UCSD-AML1 (cell line): ENCODE measurements around the gene SBF1.
A peak's percentile ranks its signal among the peaks of the same experiment; 100 is the strongest.

Experiments
- DNase-seq: peaks from one replicate; lab custom pipeline; 2025; ENCODE audit not compliant: unreplicated experiment; lab: John Stamatoyannopoulos, UW

The SBF1 gene

DNA sequence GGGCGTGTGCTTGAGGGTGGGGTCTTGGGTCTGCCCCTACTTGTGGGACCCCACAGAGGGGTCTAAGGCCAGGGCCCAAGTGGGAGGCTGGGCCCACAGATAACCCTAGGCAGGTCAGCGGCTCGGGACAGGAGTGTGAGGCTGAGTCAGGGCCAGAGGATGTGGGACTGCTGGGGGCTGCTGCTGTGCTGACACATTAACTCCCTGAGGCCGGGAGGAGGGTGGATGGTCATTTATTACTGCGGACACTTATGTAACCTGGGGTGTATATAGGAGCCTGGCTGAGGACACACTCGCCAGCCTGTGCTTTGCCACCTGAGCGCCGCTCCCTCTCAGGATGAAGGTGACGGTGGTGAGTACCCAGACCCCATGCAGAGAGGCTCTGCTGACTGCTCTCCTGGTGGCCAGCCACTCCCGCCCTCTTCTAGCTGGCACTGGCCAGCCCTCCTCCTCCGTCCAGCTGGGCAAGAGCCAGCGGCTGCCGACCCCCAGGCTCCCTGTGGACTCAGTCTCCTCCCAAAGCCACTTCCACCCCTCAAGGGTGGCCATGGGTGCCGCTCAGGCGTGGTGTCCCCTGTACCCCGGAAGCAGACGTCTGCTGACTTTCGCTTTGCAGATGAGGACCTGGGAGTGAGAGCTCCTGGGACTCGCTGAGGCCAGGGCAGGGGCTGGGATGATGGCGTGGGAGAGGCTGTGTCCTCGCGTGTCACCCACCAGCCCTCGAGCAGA lies 11.9 kb upstream of the SBF1 start, which contains the start of gene MIOX:
Gene MIOX (plus strand): TSS at position 299 of the 729 bp plus-strand sequence. CDS start 39 bp downstream, at position 338.
- no peak for DNase-seq

- no peak for DNase-seq
Observed at GRCh38 chr22:50485221-50486131, 10.6 kb upstream of the SBF1 start.

- DNase-seq = no peak
Observed at GRCh38 chr22:50483977-50484853, 9.4 kb upstream of the SBF1 start.

- no peak for DNase-seq
Observed at GRCh38 chr22:50483556-50483955, 8.7 kb upstream of the SBF1 start.

DNA sequence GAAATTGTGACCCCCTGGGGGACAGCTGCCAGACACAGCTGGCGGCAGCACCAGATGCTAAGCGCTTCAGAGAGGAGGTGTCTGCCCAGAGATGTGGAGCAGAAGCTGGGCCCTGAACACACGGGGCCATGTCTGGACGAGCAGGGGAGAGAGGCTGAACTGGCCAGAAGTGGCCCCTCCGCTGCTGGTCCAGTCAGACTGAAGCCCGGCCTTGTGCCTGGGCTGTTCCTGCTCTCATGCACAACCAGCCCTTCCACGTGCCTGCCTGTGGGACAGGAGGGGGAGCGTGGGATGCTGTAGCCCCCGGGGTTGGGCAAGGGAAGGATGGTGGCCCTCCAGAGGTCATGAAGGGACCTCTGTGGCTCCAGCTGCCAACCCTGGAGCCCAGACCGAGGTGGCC lies 8.3 kb upstream of the SBF1 start:
- DNase-seq = no peak

- DNase-seq = no peak
Observed at GRCh38 chr22:50482107-50483074, 7.6 kb upstream of the SBF1 start.

DNA sequence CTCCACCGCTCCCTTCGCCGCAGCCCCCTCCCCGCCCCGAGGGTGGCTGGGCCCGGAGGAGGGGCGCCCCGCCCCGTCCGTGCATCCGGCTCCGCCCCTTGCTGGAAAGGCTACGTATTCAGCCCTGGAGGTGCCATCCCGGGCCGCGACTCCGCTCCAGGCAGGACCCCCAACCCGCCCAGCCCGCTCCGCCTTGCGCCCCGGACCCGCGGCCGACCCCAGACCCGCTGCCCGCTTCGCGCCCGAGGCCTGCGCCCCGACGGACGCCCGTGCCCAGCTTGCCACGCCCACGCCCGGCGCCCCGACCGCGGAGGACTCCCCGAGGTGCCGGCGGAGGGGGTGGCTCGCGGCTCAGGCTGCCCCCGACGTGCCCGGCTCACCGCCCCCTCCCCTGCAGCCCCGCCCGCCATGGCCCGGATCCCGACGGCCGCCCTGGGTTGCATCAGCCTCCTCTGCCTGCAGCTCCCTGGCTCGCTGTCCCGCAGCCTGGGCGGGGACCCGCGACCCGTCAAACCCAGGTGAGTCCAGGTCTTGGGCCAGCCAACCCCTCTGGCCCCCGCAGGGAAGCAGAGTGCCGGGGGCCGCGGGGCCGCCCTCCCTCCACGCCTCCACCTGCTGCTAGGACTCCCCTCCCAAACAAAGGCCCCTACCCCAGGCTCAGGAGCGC lies 6.7 kb upstream of the SBF1 start, which contains the start of gene ADM2:
Gene ADM2 (plus strand): TSS at position 104 of the 667 bp plus-strand sequence. CDS start 305 bp downstream, at position 409.
- peak; percentile 66 for DNase-seq

GRCh38 chr22:50481045-50481439 lies 6.2 kb upstream of the SBF1 start:
- no peak for DNase-seq

- no peak for DNase-seq
Observed at GRCh38 chr22:50479721-50480120, 4.9 kb upstream of the SBF1 start.

- DNase-seq = no peak
Observed at GRCh38 chr22:50477923-50478322, 3.1 kb upstream of the SBF1 start.

DNA sequence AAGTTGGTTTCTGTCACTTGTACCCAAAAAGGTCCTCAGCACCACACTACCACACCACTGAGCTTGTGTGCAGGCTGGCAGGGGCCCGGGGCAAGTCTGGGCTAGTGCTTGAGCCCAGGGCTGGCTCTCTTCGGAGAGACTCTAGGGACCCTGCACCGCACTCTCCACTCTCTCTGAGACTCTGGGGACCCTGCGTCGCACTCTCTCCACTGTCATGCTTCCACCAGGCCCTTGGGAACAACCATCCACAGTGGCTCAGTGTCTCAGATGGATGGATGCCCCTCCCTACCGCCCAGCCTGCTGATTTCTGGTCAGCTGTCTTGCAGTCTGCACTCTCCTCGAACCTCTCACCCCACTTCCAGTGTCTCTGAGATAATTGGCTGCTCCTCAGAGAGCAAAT lies 2.0 kb upstream of the SBF1 start:
- DNase-seq = no peak

DNA sequence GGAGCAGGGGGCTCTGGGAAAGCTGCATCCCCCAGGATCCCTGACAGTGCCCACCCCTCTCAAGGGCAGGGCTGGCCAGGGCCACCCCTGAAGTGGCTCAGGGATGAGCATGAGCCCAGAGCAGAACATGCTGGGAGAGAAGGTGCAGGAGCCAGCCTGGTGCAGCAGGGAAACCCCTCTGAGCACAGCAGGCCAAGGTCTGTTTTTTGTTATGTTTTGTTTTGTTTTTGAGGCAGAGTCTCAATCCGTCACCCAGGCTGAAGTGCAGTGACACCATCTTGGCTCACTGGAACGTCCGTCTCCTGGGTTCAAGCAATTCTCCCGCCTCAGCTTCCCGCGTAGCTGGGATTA lies 792 bp upstream of the SBF1 start:
- DNase-seq = no peak

DNA sequence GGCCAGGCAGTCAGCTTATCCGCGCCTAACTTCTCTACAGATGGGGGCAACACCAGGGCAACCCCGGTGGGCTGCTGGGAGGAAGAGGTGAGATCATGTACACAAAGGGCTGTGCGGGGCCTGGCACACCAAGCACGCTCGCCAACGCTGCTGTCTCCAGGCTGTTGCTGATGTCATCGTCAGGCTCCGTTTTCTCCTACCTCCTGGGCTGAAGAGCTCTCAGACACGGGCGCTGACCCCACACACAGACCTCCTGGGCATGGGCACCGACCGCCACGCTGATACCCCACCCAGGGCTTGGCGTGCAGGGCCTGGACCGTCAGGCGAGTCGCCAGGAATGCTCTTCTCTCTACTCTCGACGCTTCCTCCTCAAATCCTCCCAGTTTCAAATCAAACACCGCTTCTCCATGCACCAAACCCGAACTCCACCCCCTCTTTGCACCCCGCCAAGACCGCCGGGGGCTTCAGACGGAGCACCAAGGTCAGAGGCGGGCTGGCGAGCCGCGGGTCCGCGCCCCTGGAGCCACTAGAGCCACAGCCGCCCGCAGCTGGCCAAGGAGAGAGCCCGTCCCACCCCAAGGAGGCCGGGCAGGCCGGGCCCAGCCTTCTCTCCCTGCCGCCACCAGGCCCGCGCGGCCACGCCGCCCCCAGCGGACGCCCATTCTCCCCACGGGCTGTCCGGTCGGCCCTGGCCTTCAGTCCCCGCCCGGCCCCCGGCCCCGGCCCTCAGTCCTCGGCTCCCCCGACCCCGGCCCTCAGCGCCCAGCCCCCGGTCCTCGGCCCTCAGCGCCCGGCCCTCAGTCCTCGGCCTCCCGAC lies 772 bp downstream of the SBF1 start:
- DNase-seq = no peak

- peak; percentile 31 for DNase-seq
Observed at GRCh38 chr22:50473088-50473487, 1.7 kb downstream of the SBF1 start.

- no peak for DNase-seq
Observed at GRCh38 chr22:50471962-50472361, 2.9 kb downstream of the SBF1 start.

DNA sequence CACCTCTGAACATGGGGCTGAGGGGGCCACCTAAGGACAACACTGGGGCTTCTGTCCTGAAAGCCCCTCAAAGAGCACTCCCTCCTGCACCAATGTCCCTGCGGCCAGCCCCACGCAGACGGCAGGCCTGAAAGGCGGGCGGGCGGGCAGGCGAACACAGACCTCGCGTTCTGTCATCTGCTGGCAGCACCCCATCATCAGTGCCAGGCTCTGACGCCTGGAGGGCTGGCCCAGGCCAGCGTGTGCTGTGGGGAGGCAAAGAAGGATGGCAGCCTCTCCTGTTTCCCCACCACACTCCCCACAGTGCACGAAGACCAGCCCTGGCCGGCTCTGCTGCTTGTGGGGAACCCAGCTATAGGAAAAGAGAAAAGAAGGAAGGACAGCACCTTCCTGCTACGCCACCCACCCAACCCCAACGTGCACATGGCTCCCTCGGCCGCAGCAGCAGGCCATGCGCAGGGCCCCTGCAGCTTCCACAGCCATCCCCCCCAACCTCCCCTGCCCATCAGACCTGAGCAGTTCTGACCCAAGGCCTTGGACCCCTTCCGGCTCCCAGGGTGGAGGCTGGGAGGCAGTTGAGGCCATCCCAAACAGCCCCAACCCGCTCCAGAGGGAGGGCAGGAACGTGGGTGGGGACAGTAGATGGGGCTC lies 3.5 kb downstream of the SBF1 start:
- no peak for DNase-seq

- DNase-seq = no peak
Observed at GRCh38 chr22:50470491-50470890, 4.3 kb downstream of the SBF1 start.
